GM20431 (cell line): Measurements from ENCODE around the gene KRTAP5-5.
"Not testable (repeated sequence)": the region's sequence is repeated elsewhere in the genome, so short reads cannot be mapped to it uniquely, and the experiment has no call there.

Experiments used
- in situ Hi-C: fragments of 300-500 bp; cut with MseI, MboI; formaldehyde crosslinking; loops from one replicate; pipeline ENCODE4 v1.15.0; 2020; ENCODE audit warnings: low sequenced_read_pairs; ENCODE audit not compliant: unreplicated experiment

KRTAP5-5 gene

DNA sequence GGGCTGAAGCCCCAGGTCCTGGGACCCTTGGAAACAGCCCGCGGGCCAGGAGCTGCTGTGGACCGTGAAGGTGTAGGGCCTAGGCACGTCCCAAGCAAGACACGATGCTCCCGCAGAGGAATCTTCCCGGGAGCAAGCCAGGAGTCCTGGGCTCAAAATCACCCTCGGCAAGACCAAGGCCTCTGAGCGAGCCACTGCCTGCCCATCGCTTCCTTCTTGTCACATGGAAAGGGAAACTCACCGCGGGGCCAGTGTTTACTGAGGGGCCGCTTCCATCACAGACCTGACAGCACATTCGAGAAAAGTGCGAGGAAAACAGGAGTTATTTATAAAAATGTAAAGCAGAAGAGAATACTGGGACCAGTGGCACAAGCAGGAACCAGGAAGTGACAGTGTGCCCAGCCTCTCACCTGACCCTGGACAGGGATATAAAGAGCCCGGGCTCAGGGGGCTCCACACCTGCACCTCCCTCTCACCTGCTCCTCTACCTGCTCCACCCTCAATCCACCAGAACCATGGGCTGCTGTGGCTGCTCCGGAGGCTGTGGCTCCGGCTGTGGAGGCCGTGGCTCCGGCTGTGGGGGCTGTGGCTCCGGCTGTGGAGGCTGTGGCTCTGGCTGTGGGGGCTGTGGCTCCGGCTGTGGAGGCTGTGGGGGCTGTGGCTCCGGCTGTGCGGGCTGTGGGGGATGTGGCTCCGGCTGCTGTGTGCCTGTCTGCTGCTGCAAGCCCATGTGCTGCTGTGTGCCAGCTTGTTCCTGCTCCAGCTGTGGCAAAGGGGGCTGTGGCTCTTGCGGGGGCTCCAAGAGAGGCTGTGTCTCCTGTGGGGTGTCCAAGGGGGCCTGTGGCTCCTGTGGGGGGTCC is at the start of gene KRTAP5-5:
KRTAP5-5 (plus strand) TSS at position 450 of the 860 bp plus-strand sequence; CDS start at position 516, 66 bp downstream.
- in situ Hi-C loops: no loop called here

DNA sequence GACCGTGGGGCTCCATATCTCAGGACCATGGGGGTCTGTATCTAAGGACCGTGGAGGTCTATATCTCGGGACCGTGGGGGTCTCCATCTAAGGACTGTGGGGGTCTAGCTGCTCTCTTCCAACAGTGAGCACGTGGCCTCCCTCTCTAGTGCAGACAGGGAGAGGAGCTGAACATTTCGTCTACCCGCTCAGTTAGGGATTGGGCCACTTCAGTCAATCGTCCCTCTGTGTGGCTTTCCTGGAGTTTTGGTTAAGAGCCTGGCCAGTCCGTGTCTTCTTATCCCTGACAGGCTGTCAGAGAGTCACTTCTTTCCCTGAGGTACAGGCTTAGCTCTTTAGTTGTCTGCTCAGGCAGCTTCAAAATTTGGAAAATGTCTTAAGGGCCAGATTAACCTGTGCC is 47.6 kb upstream of the KRTAP5-5 start:
- in situ Hi-C loops: no loop called here

GRCh38 chr11:1582909-1583308 is 46.7 kb upstream of the KRTAP5-5 start:
- in situ Hi-C loops: not testable (repeated sequence)

- in situ Hi-C loops: not testable (repeated sequence)
Observed at GRCh38 chr11:1584661-1585370, 44.8 kb upstream of the KRTAP5-5 start, which contains the start of gene KRTAP5-1. TSS of gene KRTAP5-1 (minus strand) at chr11:1585283. CDS start at chr11:1585249, 34 bp downstream.

GRCh38 chr11:1586699-1587098 is 42.9 kb upstream of the KRTAP5-5 start:
- in situ Hi-C loops: no loop called here

DNA sequence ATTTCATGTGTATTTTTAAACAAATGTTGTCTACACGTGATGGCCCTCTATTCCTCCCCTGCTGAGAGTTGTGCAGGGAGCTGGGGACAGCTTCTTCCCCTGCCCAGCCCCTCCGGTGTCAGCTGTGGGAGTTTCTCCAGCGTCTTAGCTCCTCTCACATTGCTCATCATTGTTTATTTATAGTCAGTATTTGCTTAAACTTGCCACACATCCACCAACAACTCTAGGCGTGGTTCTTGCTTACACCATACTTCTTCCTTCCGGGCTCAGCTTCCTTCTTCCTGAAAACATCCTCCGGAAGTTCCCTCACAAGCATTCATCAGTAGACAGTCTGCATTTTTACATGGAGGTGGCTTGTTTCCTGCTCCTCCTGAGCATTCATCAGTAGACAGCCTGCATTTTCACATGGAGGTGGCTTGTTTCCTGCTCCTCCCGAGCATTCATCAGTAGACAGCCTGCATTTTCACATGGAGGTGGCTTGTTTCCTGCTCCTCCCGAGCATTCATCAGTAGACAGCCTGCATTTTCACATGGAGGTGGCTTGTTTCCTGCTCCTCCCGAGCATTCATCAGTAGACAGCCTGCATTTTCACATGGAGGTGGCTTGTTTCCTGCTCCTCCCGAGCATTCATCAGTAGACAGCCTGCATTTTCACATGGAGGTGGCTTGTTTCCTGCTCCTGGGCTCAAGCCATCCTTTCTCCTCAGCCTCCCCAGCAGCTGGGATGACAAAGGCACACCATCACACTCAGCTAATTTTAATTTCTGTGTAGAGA is 40.2 kb upstream of the KRTAP5-5 start:
- in situ Hi-C loops: not testable (repeated sequence)

DNA sequence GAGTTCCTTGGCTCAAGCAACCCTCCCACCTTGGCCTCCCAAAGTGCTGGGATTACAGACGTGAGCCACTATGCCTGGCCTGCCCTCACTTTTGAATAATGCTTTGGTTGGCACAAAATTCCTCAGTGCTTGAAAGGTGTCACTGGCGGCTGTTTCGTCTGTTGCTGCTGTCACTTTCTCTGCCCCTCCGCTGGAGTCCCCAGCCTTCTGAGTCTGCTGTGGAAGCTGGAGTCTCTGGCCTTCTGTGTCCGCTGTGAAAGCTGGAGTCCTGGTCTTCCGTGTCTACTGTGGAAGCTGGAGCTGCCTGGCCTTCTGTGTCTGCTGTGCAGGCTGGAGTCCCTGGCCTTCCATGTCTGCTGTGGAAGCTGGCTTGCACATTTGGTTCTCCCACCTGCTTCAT is 39.6 kb upstream of the KRTAP5-5 start:
- in situ Hi-C loops: no loop called here

- in situ Hi-C loops: no loop called here
Observed at GRCh38 chr11:1592628-1593027, 36.9 kb upstream of the KRTAP5-5 start.

GRCh38 chr11:1595994-1596575 is 33.5 kb upstream of the KRTAP5-5 start:
- in situ Hi-C loops: not testable (repeated sequence)

- in situ Hi-C loops: not testable (repeated sequence)
Observed at GRCh38 chr11:1596576-1597121, 32.9 kb upstream of the KRTAP5-5 start.

DNA sequence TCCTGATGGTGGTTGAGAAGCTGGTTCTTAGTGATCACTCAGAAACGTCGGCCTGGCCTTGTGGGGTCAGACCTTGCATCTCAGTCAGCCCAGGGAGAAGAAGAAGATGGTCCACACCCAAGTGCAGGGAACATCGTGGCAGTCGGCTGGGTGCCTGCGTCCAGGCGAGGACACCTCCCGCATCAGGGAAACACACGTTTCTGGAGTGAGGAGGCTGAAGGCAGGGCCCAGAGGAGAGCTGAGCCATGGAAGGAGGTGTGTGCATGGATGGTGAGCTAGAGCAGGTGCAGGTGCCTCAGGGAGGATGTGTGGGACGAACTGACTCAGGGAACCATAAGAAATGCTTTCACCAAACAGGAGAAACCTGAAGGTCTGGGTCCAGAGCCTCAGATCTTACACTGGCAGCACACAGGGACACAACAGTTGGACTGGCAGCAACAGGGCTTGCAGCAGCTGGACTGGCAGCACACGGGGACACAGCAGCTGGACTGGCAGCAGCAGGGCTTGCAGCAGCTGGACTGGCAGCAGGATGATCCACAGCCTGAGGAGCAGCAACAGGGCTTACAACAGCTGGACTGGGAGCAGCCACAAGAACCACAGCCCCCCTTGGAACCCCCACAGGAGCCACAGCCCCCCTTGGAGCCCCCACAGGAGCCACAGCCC is 32.1 kb upstream of the KRTAP5-5 start:
- in situ Hi-C loops: no loop called here

DNA sequence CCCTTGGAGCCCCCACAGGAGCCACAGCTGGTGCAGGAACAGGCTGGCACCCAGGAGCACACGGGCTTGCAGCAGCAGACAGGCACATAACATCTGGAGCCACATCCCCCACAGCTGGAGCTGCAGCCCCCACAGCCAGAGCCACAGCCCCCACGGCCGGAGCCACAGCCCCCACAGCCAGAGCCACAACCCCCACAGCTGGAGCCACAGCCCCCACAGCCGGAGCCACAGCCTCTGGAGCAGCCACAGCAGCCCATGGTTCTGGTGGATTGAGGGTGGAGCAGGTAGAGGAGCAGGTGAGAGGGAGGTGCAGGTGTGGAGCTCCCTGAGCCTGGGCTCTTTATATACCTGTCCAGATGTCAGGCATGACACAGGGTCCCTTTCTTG is 31.6 kb upstream of the KRTAP5-5 start, which contains the start of gene KRTAP5-2:
KRTAP5-2 (minus strand) TSS at position 301 of the 387 bp plus-strand sequence; CDS start at position 257, 44 bp downstream.
- in situ Hi-C loops: no loop called here

- in situ Hi-C loops: not testable (repeated sequence)
Observed at GRCh38 chr11:1598406-1598805, 31.2 kb upstream of the KRTAP5-5 start.

- in situ Hi-C loops: no loop called here
Observed at GRCh38 chr11:1598816-1599215, 30.8 kb upstream of the KRTAP5-5 start.

DNA sequence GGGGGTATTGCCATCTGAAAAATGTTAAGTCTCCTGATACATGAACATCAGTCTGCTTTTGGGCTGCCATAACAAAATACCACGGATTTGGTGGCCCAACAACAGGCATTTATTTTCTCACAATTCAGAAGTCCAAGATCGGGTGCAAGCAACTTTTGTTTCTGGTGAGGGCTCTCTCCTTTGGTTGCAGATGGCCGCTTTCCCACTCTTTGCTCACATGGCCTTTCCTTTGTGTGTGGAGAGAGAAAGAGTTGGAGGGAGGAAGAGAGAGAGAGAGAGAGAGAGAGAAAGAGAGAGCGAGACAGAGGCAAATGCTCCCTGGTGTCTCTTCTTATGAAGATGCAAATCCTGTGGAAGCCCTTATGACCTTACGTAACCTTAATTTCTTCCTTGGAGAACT is 28.9 kb upstream of the KRTAP5-5 start:
- in situ Hi-C loops: no loop called here

GRCh38 chr11:1601663-1602062 is 27.9 kb upstream of the KRTAP5-5 start:
- in situ Hi-C loops: not testable (repeated sequence)

GRCh38 chr11:1603629-1604028 is 25.9 kb upstream of the KRTAP5-5 start:
- in situ Hi-C loops: no loop called here

GRCh38 chr11:1604181-1604580 is 25.4 kb upstream of the KRTAP5-5 start:
- in situ Hi-C loops: no loop called here

- in situ Hi-C loops: no loop called here
Observed at GRCh38 chr11:1604711-1605110, 24.9 kb upstream of the KRTAP5-5 start.
